Type B pancreatic cell (in vitro differentiated cells): ENCODE results near the gene TMEM114. TPM values are rescaled to one million over a fixed set of nuclear protein-coding genes. Genes with fewer than 3 reads are reported as not detected.

Experiments used
- DNase-seq: peaks from one replicate; pipeline ENCODE4 v3.0.0; 2021; ENCODE audit warnings: mixed read lengths; ENCODE audit not compliant: unreplicated experiment; ENCODE audit errors: extremely low spot score
- H3K27ac Mint-ChIP-seq: 2 replicates; pipeline ENCODE4 v1.8.0; 2021; ENCODE audit warnings: mild to moderate bottlenecking, mixed read lengths
- H3K27me3 Mint-ChIP-seq: 2 replicates; pipeline ENCODE4 v1.8.0; 2021; ENCODE audit warnings: mixed read lengths
- H3K36me3 Mint-ChIP-seq: 2 replicates; pipeline ENCODE4 v1.8.0; 2021; ENCODE audit warnings: mixed read lengths
- H3K4me1 Mint-ChIP-seq: one replicate; pipeline ENCODE4 v1.8.0; 2021; ENCODE audit warnings: mixed read lengths; ENCODE audit not compliant: unreplicated experiment
- H3K4me3 Mint-ChIP-seq: 2 replicates; pipeline ENCODE4 v1.8.0; 2021; ENCODE audit warnings: mild to moderate bottlenecking, mixed read lengths
- H3K9me3 Mint-ChIP-seq: 2 replicates; pipeline ENCODE4 v1.8.0; 2021; ENCODE audit warnings: mixed read lengths
- CTCF ChIP-seq: fragments of 200-600 bp; sonication (generic); conservative IDR thresholded peaks from 2 replicates; pipeline ENCODE4 v1.5.0; 2021; ENCODE audit warnings: antibody characterized with exemption, mild to moderate bottlenecking
- total RNA-seq: library from RNA; stranded (reverse); gene quantifications from 2 replicates; pipeline ENCODE4 v1.2.1, GENCODE V29; 2021; ENCODE audit warnings: low replicate concordance

TMEM114 gene
- total RNA-seq, 1 donor from 2014 or later: not detected

- DNase-seq: no peak
- no peak overlapping the region for H3K4me3 Mint-ChIP-seq
- H3K27ac Mint-ChIP-seq: no peak overlapping the region
- H3K4me1 Mint-ChIP-seq: no peaks in the 10 kb centered on the region
- no peaks in the 10 kb centered on the region for H3K9me3 Mint-ChIP-seq
- H3K36me3 Mint-ChIP-seq: no peaks in the 10 kb centered on the region
- TF ChIP-seq CTCF: no peak
- H3K27me3 Mint-ChIP-seq: peaks cover 38% of the 10 kb centered on the region
These were observed 34.9 kb downstream of the TMEM114 start for GRCh38 chr16:8555400-8555799.

GRCh38 chr16:8554881-8555280 is 35.4 kb downstream of the TMEM114 start:
- DNase-seq: no peak
- Mint-ChIP-seq H3K9me3 (no peaks in the 10 kb centered on the region), H3K36me3 (no peaks in the 10 kb centered on the region), H3K27me3 (peaks cover 38% of the 10 kb centered on the region), H3K4me3 (no peak overlapping the region), H3K4me1 (no peaks in the 10 kb centered on the region), H3K27ac (no peak overlapping the region)
- TF ChIP-seq CTCF: no peak

- Mint-ChIP-seq H3K9me3 (no peaks in the 10 kb centered on the region), H3K27ac (no peak overlapping the region), H3K4me1 (no peaks in the 10 kb centered on the region), H3K4me3 (no peak overlapping the region), H3K27me3 (peaks cover 38% of the 10 kb centered on the region), H3K36me3 (no peaks in the 10 kb centered on the region)
- no peak for DNase-seq
- TF ChIP-seq CTCF: no peak
These were observed 36.3 kb downstream of the TMEM114 start for GRCh38 chr16:8554022-8554421.

- no peak for DNase-seq
- H3K9me3 Mint-ChIP-seq: no peaks in the 10 kb centered on the region
- no peak overlapping the region for H3K4me3 Mint-ChIP-seq
- peaks cover 36% of the 10 kb centered on the region for H3K27me3 Mint-ChIP-seq
- no peaks in the 10 kb centered on the region for H3K4me1 Mint-ChIP-seq
- no peak for TF ChIP-seq CTCF
- H3K36me3 Mint-ChIP-seq: no peaks in the 10 kb centered on the region
- H3K27ac Mint-ChIP-seq: no peak overlapping the region
These were observed 37.7 kb downstream of the TMEM114 start for GRCh38 chr16:8552487-8553221.

- no peaks in the 10 kb centered on the region for H3K9me3 Mint-ChIP-seq
- DNase-seq: no peak
- no peak for TF ChIP-seq CTCF
- H3K4me3 Mint-ChIP-seq: no peak overlapping the region
- no peaks in the 10 kb centered on the region for H3K36me3 Mint-ChIP-seq
- no peak overlapping the region for H3K27ac Mint-ChIP-seq
- H3K4me1 Mint-ChIP-seq: no peaks in the 10 kb centered on the region
- peaks cover 31% of the 10 kb centered on the region for H3K27me3 Mint-ChIP-seq
These were observed 38.7 kb downstream of the TMEM114 start for GRCh38 chr16:8551388-8552332.
